ENCODE results near the gene ZNF112.

Gene ZNF112

GRCh38 chr19:44282846-44283245 is 73.6 kb downstream of the ZNF112 start:
- DNase-seq (ENCODE audit: low spot score) = no peak

DNA sequence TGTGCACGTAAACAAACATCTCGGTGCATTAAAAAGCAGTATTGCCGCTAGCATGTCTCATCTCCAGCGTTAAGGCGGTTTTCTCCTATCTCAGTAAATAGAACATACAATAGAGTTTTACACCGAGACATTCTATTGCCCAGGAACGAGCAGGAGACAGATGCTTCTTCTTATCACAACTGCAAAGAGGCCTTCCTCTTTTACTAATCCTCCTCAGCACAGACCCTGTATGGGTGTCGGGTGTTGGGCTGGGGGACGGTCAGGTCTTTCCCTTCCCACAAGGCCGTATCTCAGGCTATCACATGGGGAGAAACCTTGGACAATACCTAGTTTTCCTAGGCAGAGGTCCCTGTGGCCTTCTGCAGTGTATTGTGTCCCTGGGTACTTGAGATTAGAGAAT is 75.6 kb downstream of the ZNF112 start:
- DNase-seq (ENCODE audit: low spot score) = no peak

DNA sequence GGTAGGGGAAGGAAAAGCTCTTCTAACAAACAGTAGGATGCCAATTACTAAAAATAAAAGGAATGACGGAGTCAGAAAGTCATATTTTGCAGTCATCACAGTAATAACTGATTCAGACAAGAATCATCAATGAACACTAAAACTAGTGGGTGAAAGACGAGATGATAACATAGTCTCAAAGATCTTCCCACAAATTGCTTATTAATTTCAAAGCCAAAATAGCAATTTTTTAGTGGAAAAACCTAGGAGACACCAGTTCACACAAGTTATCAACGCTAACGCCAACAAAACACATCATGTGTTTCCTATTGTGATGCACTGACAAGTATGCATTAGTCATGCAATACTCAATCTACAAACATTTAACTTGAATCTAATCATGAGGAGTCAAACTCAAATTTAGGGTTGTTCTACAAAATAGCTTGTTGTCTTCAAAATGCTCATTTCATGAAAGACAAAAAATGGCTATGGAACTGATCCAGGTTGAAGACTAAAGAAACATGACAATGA is 78.2 kb downstream of the ZNF112 start:
- no peak for DNase-seq (ENCODE audit: low spot score)

DNA sequence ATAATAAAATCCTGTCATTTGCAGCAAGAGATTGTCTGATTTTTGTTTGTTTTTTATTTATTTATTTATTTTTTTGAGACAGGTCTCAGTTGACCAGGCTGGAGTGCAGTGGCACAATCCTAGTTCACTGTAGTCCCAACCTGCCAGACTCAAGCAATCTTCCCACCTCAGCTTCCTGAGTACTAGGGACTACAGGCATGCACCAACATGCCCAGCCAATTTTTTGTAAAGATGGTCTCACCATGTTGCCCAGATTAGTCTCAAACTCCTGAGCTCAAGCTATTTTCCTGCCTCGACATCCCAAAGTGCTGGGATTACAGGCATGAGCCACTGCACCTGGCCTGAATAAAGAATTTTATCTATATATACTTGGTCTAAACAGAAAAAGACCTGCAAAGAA is 79.1 kb downstream of the ZNF112 start:
- no peak for DNase-seq (ENCODE audit: low spot score)
